Common myeloid progenitor, CD34-positive (primary cell): Measurements from ENCODE around the gene WDR72.

Experiments used
- CTCF ChIA-PET: fragments of 350-600 bp; sonication (Branson Sonifier 250); formaldehyde crosslinking; loops from one replicate; lab custom pipeline; 2021; ENCODE audit warnings: antibody characterized with exemption; lab: Charles Lee
- POLR2A ChIA-PET: fragments of 350-600 bp; sonication (Branson Sonifier 250); formaldehyde crosslinking; loops from one replicate; lab custom pipeline; 2021; ENCODE audit warnings: antibody characterized with exemption; lab: Charles Lee
- DNase-seq, 3 donors: peaks; one replicate each; pipeline versions ENCODE4 v3.0.0 to v3.0.0-alpha.2; 2013
- H3K27ac ChIP-seq, 2 experiments: 1 replicate in 1 of 2; 2 replicates in 1 of 2; pipeline ENCODE4 v1.7.0; 2013; ENCODE audit warnings: inconsistent platforms in 2 of 2, low read length in 2 of 2, mild to moderate bottlenecking in 2 of 2, low read depth in 1 of 2, moderate library complexity in 1 of 2; ENCODE audit not compliant: severe bottlenecking in 2 of 2, insufficient read depth in 1 of 2, poor library complexity in 1 of 2
- H3K27me3 ChIP-seq, 5 experiments: replicated peaks in 2 of 5; 1 replicate in 3 of 5; 2 replicates in 2 of 5; pipeline versions ENCODE4 v1.6.1 to v1.7.0; 2013; ENCODE audit warnings: low read length in 4 of 5, mild to moderate bottlenecking in 2 of 5, moderate library complexity in 2 of 5, inconsistent platforms in 1 of 5; ENCODE audit not compliant: insufficient read depth in 5 of 5, control insufficient read depth in 4 of 5
- H3K36me3 ChIP-seq, 4 experiments: 1 replicate in 2 of 4; 2 replicates in 2 of 4; pipeline versions ENCODE4 v1.6.1 to v1.7.0; 2013; ENCODE audit warnings: low read length in 3 of 4, control low read depth in 1 of 4, mild to moderate bottlenecking in 1 of 4; ENCODE audit not compliant: control insufficient read depth in 4 of 4, insufficient read depth in 4 of 4
- H3K4me1 ChIP-seq, 4 experiments: 1 replicate in 3 of 4; 2 replicates in 1 of 4; pipeline versions ENCODE4 v1.6.1 to v1.7.1; 2013; ENCODE audit warnings: low read length in 3 of 4, mild to moderate bottlenecking in 3 of 4, control low read depth in 1 of 4, inconsistent platforms in 1 of 4, moderate library complexity in 1 of 4; ENCODE audit not compliant: control insufficient read depth in 4 of 4, insufficient read depth in 4 of 4; ENCODE audit errors: control extremely low read depth in 1 of 4
- H3K4me3 ChIP-seq, 7 experiments: 1 replicate in 4 of 7; 2 replicates in 3 of 7; pipeline versions ENCODE4 v1.5.1 to v1.7.0; 2013; ENCODE audit warnings: mild to moderate bottlenecking in 7 of 7, low read length in 6 of 7, moderate library complexity in 6 of 7, inconsistent platforms in 2 of 7, low read depth in 2 of 7, control low read depth in 1 of 7; ENCODE audit not compliant: insufficient read depth in 4 of 7, control insufficient read depth in 1 of 7; ENCODE audit errors: extremely low read depth in 1 of 7
- H3K9me3 ChIP-seq, 5 experiments: 1 replicate in 4 of 5; 2 replicates in 1 of 5; pipeline versions ENCODE4 v1.6.1 to v1.7.1; 2013; ENCODE audit warnings: low read length in 4 of 5, mild to moderate bottlenecking in 2 of 5, inconsistent platforms in 1 of 5, low read depth in 1 of 5, moderate library complexity in 1 of 5; ENCODE audit not compliant: control insufficient read depth in 4 of 5, insufficient read depth in 2 of 5; ENCODE audit errors: control extremely low read depth in 1 of 5
- WGBS: methylation state at CpG from one replicate; pipeline ENCODE4 v1.1.5; 2013; ENCODE audit not compliant: insufficient coverage; 5-methylcytosine and 5-hydroxymethylcytosine counted together

The WDR72 gene

GRCh38 chr15:53498996-53499395 lies 260.5 kb downstream of the WDR72 start:
- ChIA-PET POLR2A (no interaction called here), CTCF (no interaction called here)
- no peak overlapping the region for H3K27ac ChIP-seq
- WGBS = 100% methylated on average over 1 of the region's 4 CpGs
- H3K9me3 ChIP-seq = peaks cover 0 to 2% (median 0%) of the 10 kb centered on the region in 5 experiments
- DNase-seq = no peak
- H3K27me3 ChIP-seq = no peaks in the 10 kb centered on the region
- H3K36me3 ChIP-seq = no peaks in the 10 kb centered on the region
- no peaks in the 10 kb centered on the region for H3K4me1 ChIP-seq
- H3K4me3 ChIP-seq = no peak overlapping the region

DNA sequence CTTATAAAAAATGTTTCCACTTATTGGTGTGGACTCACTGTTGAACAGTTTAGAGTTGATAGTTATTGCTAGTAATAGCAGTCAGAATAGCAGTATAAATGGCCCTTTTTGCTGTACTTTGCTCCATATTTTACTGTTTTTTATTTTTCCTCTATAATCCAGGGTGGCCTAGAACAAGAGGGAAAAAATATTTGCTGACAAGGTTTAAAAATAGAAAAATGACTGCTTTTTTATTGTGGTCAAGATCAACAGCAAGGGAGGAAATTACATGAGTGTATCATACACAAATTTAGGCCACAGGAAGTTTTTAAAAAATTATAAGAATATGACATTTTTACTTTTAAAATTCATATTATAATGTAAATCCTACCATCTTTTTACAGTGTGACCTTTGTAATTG lies 269.1 kb downstream of the WDR72 start:
- Histone ChIP-seq H3K4me1 (no peaks in the 10 kb centered on the region), H3K36me3 (no peaks in the 10 kb centered on the region), H3K27ac (no peak overlapping the region), H3K4me3 (no peak overlapping the region), H3K9me3 (no peaks in the 10 kb centered on the region), H3K27me3 (no peaks in the 10 kb centered on the region)
- no peak for DNase-seq
- ChIA-PET POLR2A (no interaction called here), CTCF (no interaction called here)

- DNase-seq = no peak
- no peak overlapping the region for H3K4me3 ChIP-seq
- H3K36me3 ChIP-seq = no peaks in the 10 kb centered on the region
- no peak overlapping the region for H3K27ac ChIP-seq
- no peaks in the 10 kb centered on the region for H3K9me3 ChIP-seq
- WGBS = no CpG with 5 or more reads among the region's 1 CpG
- ChIA-PET POLR2A (no interaction called here), CTCF (no interaction called here)
- H3K4me1 ChIP-seq = no peaks in the 10 kb centered on the region
- no peaks in the 10 kb centered on the region for H3K27me3 ChIP-seq
Observed at GRCh38 chr15:53482055-53482454, 277.4 kb downstream of the WDR72 start.

GRCh38 chr15:53477981-53478766 lies 281.3 kb downstream of the WDR72 start:
- WGBS = over 99% methylated on average over 8 of the region's 9 CpGs
- Histone ChIP-seq H3K36me3 (no peaks in the 10 kb centered on the region), H3K4me3 (no peak overlapping the region), H3K4me1 (no peaks in the 10 kb centered on the region), H3K27ac (no peak overlapping the region), H3K27me3 (no peaks in the 10 kb centered on the region), H3K9me3 (no peaks in the 10 kb centered on the region)
- DNase-seq = no peak
- ChIA-PET POLR2A (no interaction called here), CTCF (no interaction called here)

- H3K4me3 ChIP-seq = no peak overlapping the region
- H3K27ac ChIP-seq = no peak overlapping the region
- 80% methylated on average over 1 of the region's 1 CpG for WGBS
- ChIA-PET CTCF (no interaction called here), POLR2A (no interaction called here)
- H3K9me3 ChIP-seq = no peaks in the 10 kb centered on the region
- no peak for DNase-seq
- no peaks in the 10 kb centered on the region for H3K4me1 ChIP-seq
- no peaks in the 10 kb centered on the region for H3K27me3 ChIP-seq
- H3K36me3 ChIP-seq = no peaks in the 10 kb centered on the region
Observed at GRCh38 chr15:53473886-53474285, 285.6 kb downstream of the WDR72 start.

- Histone ChIP-seq H3K4me3 (no peak overlapping the region), H3K4me1 (no peaks in the 10 kb centered on the region), H3K27ac (no peak overlapping the region), H3K9me3 (no peaks in the 10 kb centered on the region), H3K27me3 (no peaks in the 10 kb centered on the region), H3K36me3 (no peaks in the 10 kb centered on the region)
- DNase-seq = no peak
- POLR2A ChIA-PET = no interaction called here
- CTCF ChIA-PET = no interaction called here
- WGBS = 89% methylated on average over 1 of the region's 4 CpGs
Observed at GRCh38 chr15:53473435-53473834, 286.0 kb downstream of the WDR72 start.

- WGBS = 90% methylated on average over 4 of the region's 5 CpGs
- Histone ChIP-seq H3K27ac (no peak overlapping the region), H3K4me3 (no peak overlapping the region), H3K36me3 (no peaks in the 10 kb centered on the region), H3K4me1 (no peaks in the 10 kb centered on the region), H3K9me3 (no peaks in the 10 kb centered on the region), H3K27me3 (no peaks in the 10 kb centered on the region)
- CTCF ChIA-PET = no interaction called here
- POLR2A ChIA-PET = no interaction called here
- no peak for DNase-seq
Observed at GRCh38 chr15:53472883-53473282, 286.6 kb downstream of the WDR72 start.
